ENCODE results near the gene DNAJC6.
"Not testable (repeated sequence)": the region's sequence is repeated elsewhere in the genome, so short reads cannot be mapped to it uniquely, and the experiment has no call there.

Gene DNAJC6

DNA sequence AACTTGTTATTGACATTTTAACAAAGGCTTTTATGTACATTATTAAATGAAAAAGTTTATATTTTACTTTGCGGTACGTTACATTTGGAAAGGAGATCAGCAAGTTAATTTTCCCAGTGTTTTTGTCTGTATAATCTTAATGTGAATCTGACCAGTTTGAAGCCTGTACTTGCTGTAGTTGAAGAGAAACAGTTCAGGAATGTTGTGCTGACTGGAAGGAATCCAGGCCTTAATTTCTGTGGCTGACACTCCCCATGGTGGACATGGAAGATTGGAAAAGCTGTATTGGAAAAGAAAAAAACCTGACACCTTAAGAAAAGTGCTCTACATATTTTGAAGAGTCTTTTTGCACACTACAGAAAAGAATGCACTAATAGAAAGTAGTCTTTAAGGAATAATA lies 126.6 kb downstream of the DNAJC6 start:
- DNase-seq: no peak

DNA sequence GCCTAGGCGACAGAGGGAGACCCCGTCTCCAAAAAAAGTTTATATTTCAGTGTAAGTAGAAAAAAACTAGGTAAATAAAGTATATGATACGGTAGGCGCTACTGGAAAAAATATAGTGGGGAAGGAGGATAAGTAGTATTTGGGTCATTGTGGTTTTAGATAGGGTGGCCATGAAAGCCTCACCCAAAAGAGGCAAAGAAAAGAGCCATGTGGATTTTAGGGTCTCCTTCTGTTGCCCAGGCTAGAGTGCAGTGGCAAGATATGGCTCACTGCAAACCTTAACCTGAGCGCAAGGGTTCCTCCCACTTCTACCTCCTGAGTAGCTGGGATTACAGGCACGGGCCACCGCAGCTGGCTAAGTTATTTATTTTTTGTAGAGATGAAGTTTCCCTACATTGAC lies 128.3 kb downstream of the DNAJC6 start:
- DNase-seq: no peak

DNA sequence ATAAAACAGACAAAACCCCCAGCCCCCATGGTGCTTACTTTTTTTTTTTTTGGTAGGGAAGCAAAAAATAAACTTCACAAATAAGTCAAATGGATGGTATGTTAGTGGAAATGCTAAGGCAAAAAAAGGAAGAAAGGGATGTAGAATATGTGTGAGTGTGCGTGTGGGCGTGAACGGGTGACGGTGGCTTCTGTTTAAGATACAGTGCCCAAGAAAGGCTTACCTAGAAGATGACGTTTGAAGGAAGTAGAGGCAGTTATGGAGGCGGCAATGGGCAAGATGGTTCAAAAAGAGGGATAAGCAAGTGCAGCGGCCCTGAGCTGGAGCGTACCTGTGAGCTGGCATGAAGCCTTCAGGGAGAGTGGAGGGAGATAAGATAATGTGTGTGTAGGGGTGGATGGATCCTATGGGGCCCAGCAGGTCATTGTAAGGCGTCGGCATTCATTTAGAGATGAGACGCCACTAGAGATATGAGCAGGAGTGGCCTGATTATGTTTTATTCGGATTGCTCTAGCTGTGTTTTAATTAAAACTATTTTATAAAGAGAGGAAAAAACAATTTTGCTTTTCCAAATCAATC lies 131.1 kb downstream of the DNAJC6 start:
- peak; percentile 1 for DNase-seq

DNA sequence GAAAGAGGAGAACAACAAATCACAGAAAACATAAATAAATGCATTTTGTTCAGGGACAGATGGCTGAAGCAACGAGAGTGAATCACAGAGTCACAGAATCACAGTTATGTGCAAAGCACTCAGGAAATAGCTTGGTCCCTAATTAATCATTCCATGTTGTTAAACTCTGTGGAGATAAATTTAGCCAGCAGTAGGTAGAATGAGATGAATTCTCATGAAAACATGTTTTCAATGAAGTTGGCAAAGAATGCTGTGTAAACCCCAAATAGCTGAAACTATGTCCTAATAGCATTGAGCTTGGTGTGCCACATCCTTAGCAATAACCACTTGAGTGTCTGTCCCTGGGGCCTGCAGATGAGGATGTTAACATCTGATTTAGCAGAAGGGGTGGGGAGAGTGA lies 131.6 kb downstream of the DNAJC6 start:
- no peak for DNase-seq

DNA sequence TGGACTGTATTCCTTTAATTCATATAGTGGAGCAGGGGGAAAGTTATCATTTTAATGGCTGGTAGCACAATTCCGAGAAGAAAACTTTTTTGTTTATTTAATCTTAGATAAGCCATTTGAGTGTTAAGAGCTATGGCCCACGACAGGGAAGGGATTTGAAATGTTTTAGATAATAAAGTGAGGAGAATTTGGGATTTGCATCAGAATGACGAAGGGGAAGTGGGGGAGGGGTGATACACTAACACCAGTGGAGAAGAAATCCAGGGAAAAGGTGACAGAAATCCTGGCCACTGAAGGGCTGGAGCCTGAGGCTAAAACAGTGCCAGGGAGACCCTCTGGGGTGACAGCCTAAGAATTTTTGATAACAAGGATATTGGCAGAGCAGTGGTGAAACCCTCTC lies 132.1 kb downstream of the DNAJC6 start:
- no peak for DNase-seq

DNA sequence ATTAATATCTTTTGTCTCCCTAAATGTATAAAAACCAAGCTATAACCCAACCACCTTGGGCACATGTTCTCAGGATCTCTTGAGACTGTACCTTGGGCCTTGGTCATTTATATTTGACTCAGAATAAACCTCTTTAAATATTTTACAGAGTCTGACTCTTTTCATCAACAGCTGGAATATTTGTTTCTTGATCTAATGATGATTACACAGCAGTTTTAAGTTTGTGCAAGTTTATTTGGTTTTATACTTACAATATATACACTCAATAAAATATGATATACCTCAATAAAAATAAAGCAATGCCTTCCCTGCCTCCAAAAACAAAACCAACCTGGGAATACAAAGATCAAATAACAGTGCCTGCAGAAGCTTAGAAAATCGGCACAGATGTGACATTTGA lies 133.1 kb downstream of the DNAJC6 start:
- no peak for DNase-seq

DNA sequence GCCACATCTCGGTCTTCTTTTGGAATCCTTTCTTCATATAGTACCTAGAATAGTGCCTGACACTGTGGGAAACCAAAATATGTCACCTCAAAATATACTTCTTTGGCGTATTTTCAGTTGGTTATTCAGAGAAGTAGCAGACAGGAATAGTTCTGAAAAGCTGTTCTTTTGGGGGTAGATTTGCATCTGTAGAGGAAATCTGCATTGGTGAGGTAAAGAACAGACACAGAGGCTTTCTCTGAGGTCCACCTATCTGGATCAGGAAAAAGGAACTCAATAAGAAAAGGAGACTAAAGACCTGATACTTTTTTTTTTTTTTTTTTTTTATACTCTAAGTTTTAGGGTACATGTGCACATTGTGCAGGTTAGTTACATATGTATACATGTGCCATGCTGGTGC lies 134.3 kb downstream of the DNAJC6 start:
- no peak for DNase-seq

DNA sequence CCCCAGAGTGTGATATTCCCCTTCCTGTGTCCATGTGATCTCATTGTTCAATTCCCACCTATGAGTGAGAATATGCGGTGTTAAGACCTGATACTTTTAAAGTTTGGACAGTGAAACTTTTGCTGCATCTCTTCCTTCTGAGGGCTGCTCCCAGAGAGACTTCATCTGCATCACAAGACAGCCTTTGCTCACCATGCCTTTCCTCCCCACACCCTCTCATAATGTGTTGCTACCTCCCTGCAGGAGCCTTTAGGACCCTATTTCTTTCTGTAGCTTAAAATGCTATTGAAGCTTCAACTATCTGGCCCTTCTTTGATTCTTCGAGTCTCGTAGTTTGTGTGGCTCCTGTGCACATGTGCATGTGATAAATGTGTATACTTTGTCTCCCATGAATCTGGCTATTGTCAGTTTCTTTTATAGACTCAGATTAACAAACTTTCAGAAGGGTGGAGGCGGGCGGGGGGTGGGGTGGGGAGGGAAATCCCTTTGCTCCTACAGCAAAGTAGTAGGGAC lies 134.8 kb downstream of the DNAJC6 start:
- DNase-seq: no peak

DNA sequence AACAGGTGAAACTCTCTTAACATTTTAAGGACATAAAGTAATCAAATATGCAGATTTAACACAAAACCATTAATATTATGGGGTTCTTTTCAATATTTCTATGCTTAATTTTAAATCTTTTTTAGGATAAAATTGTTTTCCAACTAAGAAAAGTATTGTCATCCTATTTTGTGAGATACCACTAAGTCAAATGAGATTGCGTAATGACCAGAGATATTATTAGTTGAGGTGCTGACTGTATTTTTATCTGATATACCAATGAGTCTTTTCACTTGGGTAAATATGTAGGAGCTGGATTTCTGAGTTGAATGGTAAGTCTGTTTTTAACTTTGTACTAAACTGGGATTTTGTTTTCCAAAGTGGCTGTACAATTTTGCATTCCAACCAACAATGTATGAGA lies 136.5 kb downstream of the DNAJC6 start:
- DNase-seq: no peak

DNA sequence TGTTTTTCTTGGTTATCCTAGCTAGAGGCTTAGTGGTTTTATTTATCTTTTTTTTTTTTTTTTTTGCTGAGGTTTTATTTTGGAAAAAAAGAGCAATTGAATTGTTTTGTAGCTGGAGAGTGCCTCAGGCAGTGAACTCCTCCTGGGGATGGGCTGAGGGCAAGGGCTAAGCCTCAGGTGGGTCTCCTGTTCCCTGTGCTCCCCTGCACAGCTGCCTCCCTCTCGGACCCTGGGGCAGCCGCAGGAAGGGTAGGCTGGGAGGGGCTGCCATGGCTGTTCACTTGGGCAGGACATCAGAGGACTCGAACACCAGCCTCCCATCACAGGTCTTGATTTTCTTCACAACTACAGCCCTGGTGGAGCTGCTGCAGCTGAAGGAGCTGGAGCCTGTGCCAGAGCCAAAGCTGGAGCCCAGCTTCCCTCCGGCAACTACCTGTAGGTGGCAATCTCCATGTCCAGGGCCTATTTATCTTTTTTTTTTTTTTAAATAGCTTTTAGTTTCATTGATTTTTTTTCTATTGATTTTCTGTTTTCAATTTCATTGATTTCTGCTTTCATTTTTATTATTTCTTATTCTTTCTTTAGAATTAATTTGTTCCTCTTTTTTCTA lies 140.0 kb downstream of the DNAJC6 start:
- DNase-seq: no peak

DNA sequence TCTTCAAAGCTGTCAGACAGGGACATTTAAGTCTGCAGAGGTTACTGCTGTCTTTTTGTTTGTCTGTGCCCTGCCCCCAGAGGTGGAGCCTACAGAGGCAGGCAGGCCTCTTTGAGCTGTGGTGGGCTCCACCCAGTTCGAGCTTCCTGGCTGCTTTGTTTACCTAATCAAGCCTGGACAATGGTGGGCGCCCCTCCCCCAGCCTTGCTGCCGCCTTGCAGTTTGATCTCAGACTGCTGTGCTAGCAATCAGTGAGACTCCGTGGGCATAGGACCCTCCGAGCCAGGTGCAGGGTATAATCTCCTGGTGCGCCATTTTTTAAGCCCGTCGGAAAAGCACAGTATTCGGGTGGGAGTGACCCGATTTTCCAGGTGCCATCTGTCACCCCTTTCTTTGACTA lies 146.3 kb downstream of the DNAJC6 start:
- DNase-seq: not testable (repeated sequence)

DNA sequence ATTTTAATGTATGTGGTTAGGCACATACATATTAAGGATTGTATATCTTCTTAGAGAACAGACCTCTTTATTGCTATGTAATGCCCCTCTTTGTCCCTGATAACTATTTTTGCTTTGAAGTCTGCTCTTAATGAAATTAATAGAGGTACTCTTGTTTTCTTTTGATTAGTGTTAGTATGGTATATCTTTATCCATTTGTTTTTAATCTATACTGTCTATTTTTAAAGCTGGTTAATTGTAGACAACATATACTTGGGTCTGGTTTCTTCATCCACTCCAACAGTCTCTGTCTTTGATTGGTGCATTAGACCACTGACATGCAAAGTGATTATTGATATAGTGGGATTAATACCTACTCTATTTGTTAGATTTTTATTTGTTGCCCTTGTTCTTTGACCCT lies 147.1 kb downstream of the DNAJC6 start:
- no peak for DNase-seq

DNA sequence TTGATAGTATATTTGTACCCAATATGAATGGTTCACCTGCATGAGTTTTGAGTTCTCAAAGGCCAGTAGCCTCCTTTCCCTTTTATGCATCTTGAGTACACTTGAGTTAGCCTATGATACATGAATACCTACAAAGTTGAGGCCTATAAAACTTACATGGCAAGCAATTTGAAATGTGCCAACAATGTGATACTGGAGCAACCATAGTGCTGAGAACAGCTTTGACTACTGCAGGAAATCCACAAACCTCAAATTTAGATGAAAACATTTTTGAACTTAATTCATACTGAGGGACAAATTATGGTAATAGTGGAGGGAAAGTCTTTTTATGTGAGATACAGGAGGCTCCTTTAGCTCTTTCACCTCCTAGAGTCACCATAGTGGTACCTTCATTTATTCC lies 148.5 kb downstream of the DNAJC6 start:
- DNase-seq: no peak

DNA sequence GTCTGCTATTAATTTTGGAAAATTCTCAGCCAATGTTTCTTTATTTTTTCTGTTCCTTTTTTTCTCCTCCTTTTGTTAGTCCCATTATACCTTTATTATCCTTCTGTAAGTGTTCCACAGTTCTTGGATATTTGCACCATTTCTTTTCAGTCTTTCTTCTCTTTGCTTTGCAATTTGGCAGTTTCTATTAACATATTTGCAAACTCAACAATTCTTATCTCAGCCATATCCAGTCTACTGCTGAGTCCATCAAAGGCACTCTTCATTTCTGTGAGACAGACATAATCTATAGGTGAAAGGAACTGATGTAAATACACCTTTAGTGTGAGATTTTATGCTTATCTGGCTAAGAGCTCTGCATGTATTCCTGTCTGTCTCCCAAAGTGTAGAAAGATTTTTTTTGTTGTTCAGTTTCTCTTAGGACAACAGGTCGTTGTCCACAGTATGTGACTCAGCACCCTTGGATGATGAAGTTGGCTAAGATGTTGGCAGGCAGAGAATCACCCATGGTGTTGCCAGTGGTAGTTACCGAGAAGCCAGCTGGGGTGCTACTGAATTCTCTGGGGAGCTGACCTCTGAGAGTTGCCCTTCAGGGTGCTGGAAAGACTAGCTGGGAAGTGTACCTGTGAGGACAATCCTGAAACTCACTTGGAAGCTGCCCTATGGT lies 149.5 kb downstream of the DNAJC6 start:
- DNase-seq: no peak

DNA sequence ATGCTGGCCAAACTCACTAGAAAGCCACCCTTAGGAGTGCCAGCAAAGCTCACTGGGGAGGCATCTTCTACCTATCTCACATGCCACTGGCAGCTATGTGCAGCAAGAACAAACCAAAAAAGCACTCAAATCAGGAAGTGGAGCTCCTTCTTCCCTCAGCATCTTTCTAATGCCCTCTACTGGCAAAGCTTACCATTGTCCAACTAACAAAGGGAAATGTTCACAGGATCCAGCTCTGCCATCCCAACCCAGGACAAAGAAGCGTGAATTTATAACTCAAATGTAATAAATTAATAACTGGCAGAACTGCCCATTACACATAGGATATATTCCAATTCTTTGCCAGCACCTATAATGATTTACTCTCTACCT lies 150.0 kb downstream of the DNAJC6 start:
- DNase-seq: peak; percentile 54

Measured in MV-4-11 (cell line).